GM23338 (cell line): ENCODE results near the gene C22orf23.

Experiments
- CREB1 ChIP-seq: fragments of 250-450 bp; sonication (Bioruptor Pico); IDR thresholded peaks from 2 replicates; pipeline ENCODE4 v1.5.0; 2020; ENCODE audit warnings: low read depth, mild to moderate bottlenecking, moderate library complexity
- EZH2 ChIP-seq: fragments of 200-600 bp; sonication (generic); IDR thresholded peaks from one replicate; pipeline ENCODE4 v1.8.0; 2017; ENCODE audit warnings: antibody characterized with exemption, mild to moderate bottlenecking, low read depth; ENCODE audit not compliant: unreplicated experiment
- JUNB ChIP-seq: IDR thresholded peaks from one replicate; pipeline ENCODE4 v1.6.1; 2016; ENCODE audit warnings: antibody characterized with exemption; ENCODE audit not compliant: unreplicated experiment
- POLR2AphosphoS5 ChIP-seq: IDR thresholded peaks from 2 replicates; pipeline ENCODE4 v1.6.1; 2016; ENCODE audit warnings: antibody characterized with exemption, low read depth
- TF ChIP-seq, protein P1 (sequence below), 2 experiments: fragments of 200-600 bp in 1 of 2; sonication (generic) in 1 of 2; conservative IDR thresholded peaks; 2 replicates each; pipeline versions ENCODE4 v1.5.1 to v1.6.1; 2016 to 2017; ENCODE audit warnings: antibody characterized with exemption in 2 of 2, low read depth in 2 of 2, mild to moderate bottlenecking in 2 of 2, moderate library complexity in 1 of 2

DNA sequence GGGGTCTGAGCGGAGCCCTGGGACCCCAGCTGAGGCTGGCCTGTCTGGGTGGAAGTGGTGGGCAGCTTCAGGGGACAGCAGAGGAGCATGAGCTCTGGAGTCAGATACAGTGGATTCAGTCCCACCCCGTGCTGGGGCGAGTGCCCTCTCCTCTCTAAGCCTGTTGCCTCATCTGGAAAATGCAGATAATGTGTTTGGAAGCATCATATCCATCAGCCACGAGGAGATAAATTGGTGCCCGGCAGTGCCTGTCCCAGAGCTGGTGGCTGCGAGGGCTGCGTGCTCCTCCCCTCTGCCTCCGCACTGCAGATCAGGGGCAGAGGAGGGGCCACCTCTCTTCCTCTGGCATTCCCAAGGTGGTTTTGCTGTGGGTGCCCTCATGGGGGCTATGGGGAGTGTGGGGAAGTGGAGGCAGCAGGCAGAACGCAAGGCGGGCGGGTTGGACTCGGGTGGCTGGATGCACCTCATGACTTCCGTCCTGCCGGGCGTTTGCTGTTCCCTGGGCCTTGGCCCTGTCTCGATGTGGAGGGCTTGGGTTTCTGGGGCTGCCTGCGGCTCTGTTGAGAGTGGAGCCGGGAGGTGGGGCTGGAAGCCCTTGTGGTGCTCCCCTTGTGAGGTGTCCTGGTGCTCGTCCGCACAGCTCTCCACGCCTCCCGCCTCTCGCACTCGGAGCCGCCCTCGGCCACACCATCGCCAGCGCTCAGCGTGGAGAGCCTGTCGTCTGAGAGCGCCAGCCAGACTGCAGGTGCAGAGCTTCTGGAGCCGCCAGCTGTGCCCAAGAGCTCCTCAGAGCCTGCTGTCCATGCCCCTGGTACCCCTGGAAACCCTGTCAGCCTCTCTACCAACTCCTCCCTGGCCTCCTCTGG is 26.4 kb downstream of the C22orf23 start:
- TF ChIP-seq POLR2AphosphoS5 (no peak), EZH2 (no peak), JUNB (no peak), CREB1 (CRISPR knock-in tag) (no peak)
- TF ChIP-seq, protein P1, sequence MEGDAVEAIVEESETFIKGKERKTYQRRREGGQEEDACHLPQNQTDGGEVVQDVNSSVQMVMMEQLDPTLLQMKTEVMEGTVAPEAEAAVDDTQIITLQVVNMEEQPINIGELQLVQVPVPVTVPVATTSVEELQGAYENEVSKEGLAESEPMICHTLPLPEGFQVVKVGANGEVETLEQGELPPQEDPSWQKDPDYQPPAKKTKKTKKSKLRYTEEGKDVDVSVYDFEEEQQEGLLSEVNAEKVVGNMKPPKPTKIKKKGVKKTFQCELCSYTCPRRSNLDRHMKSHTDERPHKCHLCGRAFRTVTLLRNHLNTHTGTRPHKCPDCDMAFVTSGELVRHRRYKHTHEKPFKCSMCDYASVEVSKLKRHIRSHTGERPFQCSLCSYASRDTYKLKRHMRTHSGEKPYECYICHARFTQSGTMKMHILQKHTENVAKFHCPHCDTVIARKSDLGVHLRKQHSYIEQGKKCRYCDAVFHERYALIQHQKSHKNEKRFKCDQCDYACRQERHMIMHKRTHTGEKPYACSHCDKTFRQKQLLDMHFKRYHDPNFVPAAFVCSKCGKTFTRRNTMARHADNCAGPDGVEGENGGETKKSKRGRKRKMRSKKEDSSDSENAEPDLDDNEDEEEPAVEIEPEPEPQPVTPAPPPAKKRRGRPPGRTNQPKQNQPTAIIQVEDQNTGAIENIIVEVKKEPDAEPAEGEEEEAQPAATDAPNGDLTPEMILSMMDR (conservative IDR thresholded peaks at IDR 0.05; ENCODE audit: low read depth in 2 of 2) = no peak
